Mesangial cell (primary cell): ENCODE data around the gene ATPAF1. TPM values are rescaled to one million over a fixed set of nuclear protein-coding genes. Genes with fewer than 3 reads are reported as not detected.

ENCODE experiments used
- total RNA-seq: library from RNA; depleted of rRNA; stranded (reverse); fragments of >200 nt; gene quantifications from 2 replicates; pipeline ENCODE4 v1.2.3, GENCODE V29; 2015

ATPAF1 gene
- total RNA-seq, result 34.4 and 39.4 TPM in 2 replicates

GRCh38 chr1:46667782-46668760 is at the start of gene ATPAF1:
Gene ATPAF1 (minus strand): TSS chr1:46668364. CDS start chr1:46668322, 42 bp downstream.

GRCh38 chr1:46671554-46671953 is 3.4 kb upstream of the ATPAF1 start, which contains the start of gene TEX38:
Gene TEX38 (plus strand): TSS chr1:46671854. CDS start chr1:46671935, 81 bp downstream.

GRCh38 chr1:46616277-46617107 is 51.7 kb downstream of the ATPAF1 start, which contains the start of gene MOB3C:
Gene MOB3C (minus strand): TSS chr1:46616811. CDS start chr1:46613321, 3,490 bp downstream.

GRCh38 chr1:46603858-46604549 is 64.2 kb downstream of the ATPAF1 start, which contains the start of gene MKNK1:
Gene MKNK1 (minus strand): TSS chr1:46604268. CDS start chr1:46583327, 20,941 bp downstream.

Other genes with a start within 250 kb of the ATPAF1 start
- not detected in 2 replicates for gene DMBX1, start 178.5 kb downstream of the ATPAF1 start, total RNA-seq
- gene KNCN, start 116.7 kb downstream of the ATPAF1 start, total RNA-seq, result not detected in 2 replicates
- 11.9 and 16.4 TPM in 2 replicates for gene MKNK1, start 64.1 kb downstream of the ATPAF1 start, total RNA-seq
- 2.9 and 8.0 TPM in 2 replicates for gene MOB3C, start 51.6 kb downstream of the ATPAF1 start, total RNA-seq
- gene TEX38, start 3.5 kb upstream of the ATPAF1 start, total RNA-seq, result not detected in 2 replicates
- 34.2 and 55.8 TPM in 2 replicates for gene EFCAB14, start 50.8 kb upstream of the ATPAF1 start, total RNA-seq
- not detected in 2 replicates for gene CYP4B1, start 130.7 kb upstream of the ATPAF1 start, total RNA-seq